OCI-LY3 (cell line): ENCODE results near the gene ERP29.

Source experiments
- EZH2phosphoT487 ChIP-seq: fragments of 200-600 bp; shearing (Covaris generic); IDR thresholded peaks from 2 replicates; pipeline ENCODE4 v1.6.1; 2018; ENCODE audit warnings: antibody characterized with exemption, mixed run types, low read depth
- TF ChIP-seq, protein P1 (sequence below): fragments of 200-600, 300-600 bp; sonication (generic); IDR thresholded peaks from 2 replicates; pipeline ENCODE4 v1.5.1; 2014; ENCODE audit warnings: antibody characterized with exemption, low read length, low read depth

DNA sequence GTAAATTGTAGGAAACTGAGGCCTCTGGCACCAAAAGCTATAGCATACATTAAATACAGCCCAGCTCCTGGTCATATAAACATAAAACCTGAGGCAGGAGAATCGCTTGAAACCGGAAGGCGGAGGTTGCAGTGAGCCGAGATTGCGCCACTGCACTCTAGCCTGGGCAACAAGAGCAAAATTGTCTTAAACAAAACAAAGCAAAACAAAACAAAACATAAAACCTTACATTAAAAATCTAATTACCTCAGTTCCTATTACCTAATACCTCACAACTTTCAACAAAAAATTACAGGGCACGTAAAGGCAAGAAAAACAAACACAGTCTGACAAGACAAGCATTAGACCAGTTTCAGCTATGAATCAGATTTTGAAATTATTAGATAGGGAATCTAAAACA is 36.9 kb upstream of the ERP29 start:
- TF ChIP-seq, protein P1, sequence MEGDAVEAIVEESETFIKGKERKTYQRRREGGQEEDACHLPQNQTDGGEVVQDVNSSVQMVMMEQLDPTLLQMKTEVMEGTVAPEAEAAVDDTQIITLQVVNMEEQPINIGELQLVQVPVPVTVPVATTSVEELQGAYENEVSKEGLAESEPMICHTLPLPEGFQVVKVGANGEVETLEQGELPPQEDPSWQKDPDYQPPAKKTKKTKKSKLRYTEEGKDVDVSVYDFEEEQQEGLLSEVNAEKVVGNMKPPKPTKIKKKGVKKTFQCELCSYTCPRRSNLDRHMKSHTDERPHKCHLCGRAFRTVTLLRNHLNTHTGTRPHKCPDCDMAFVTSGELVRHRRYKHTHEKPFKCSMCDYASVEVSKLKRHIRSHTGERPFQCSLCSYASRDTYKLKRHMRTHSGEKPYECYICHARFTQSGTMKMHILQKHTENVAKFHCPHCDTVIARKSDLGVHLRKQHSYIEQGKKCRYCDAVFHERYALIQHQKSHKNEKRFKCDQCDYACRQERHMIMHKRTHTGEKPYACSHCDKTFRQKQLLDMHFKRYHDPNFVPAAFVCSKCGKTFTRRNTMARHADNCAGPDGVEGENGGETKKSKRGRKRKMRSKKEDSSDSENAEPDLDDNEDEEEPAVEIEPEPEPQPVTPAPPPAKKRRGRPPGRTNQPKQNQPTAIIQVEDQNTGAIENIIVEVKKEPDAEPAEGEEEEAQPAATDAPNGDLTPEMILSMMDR = no peak
- no peak for TF ChIP-seq EZH2phosphoT487
